C4-2B (cell line): ENCODE data around the gene DDX54.

Experiments
- ZFX ChIP-seq: fragments of 450-650 bp; IDR thresholded peaks from 2 replicates; pipeline ENCODE4 v1.6.1; 2017
- TF ChIP-seq, protein P1 (sequence below): fragments of 450-650 bp; conservative IDR thresholded peaks from 2 replicates; pipeline ENCODE4 v1.5.1; 2017; ENCODE audit warnings: mild to moderate bottlenecking

DNA sequence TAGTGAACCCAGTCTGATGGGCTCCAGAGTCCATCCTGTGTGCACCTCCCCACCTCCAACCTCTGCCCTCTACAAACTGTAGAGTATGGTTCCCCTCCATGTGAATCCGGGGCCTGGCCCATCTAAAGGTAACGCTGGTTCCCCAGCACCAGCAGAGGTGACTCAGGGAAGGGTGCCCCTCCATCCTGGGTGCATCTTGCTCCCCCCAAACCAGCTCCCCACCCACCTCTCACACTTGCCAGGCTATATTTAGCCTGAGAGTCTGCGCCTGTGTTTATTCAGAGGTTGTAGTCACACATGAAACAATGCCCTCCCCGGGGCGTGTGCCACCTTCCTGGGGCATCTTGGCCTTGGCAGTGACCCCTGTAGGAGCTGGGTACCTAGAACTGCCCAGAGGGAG is 75.9 kb downstream of the DDX54 start:
- TF ChIP-seq, protein P1, sequence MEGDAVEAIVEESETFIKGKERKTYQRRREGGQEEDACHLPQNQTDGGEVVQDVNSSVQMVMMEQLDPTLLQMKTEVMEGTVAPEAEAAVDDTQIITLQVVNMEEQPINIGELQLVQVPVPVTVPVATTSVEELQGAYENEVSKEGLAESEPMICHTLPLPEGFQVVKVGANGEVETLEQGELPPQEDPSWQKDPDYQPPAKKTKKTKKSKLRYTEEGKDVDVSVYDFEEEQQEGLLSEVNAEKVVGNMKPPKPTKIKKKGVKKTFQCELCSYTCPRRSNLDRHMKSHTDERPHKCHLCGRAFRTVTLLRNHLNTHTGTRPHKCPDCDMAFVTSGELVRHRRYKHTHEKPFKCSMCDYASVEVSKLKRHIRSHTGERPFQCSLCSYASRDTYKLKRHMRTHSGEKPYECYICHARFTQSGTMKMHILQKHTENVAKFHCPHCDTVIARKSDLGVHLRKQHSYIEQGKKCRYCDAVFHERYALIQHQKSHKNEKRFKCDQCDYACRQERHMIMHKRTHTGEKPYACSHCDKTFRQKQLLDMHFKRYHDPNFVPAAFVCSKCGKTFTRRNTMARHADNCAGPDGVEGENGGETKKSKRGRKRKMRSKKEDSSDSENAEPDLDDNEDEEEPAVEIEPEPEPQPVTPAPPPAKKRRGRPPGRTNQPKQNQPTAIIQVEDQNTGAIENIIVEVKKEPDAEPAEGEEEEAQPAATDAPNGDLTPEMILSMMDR: no peak
- TF ChIP-seq ZFX: no peak
